Upper lobe of right lung (tissue), 1 donor: ENCODE data around the gene CADPS. TPM values are rescaled to one million over a fixed set of nuclear protein-coding genes. Genes with fewer than 3 reads are reported as not detected.

Source experiments
- ATAC-seq: fragments of 200-7000 bp; cut with Tn5 transposase; one replicate; pipeline ENCODE4 v1.9.1; 2020; ENCODE audit warnings: mild to moderate bottlenecking, moderate library complexity
- DNase-seq: peaks from one replicate; pipeline ENCODE4 v3.0.0-alpha.2; 2020
- H3K27ac ChIP-seq: fragments of 200-600 bp; one replicate; pipeline ENCODE4 v1.8.0; 2022
- H3K27me3 ChIP-seq: fragments of 200-600 bp; one replicate; pipeline ENCODE4 v1.8.0; 2022; ENCODE audit warnings: mild to moderate bottlenecking
- H3K36me3 ChIP-seq: fragments of 200-600 bp; one replicate; pipeline ENCODE4 v1.8.0; 2022
- H3K4me1 ChIP-seq: fragments of 200-600 bp; one replicate; pipeline ENCODE4 v1.8.0; 2022
- H3K4me3 ChIP-seq: fragments of 200-600 bp; one replicate; pipeline ENCODE4 v1.8.0; 2022; ENCODE audit warnings: mild to moderate bottlenecking
- H3K9me3 ChIP-seq: fragments of 200-600 bp; one replicate; pipeline ENCODE4 v1.8.0; 2022
- CTCF ChIP-seq: fragments of 200-600 bp; IDR thresholded peaks from one replicate; pipeline ENCODE4 v1.8.0; 2022; ENCODE audit warnings: antibody characterized with exemption
- intact Hi-C: fragments of 100-400 bp; cut with DNase I; formaldehyde crosslinking; loops from one replicate; pipeline ENCODE4 v1.11.0; 2022
- total RNA-seq: library from RNA; stranded (reverse); fragmentation: NEBNext Ultra II Directional; extraction: Animal tissue kit (Norgen Biotek cat#: 25700); gene quantifications from one replicate; pipeline ENCODE4 v1.2.1, GENCODE V29; 2021
- donor health status: DM: no; HTN: yes; CAD: no; lungs with severe emphysema.

CADPS gene
- total RNA-seq, 1 donor from 2014 or later = 1.1 TPM

GRCh38 chr3:62669161-62669560, 206.1 kb downstream of the CADPS start:
- TF ChIP-seq CTCF = no peak
- Histone ChIP-seq H3K36me3 (no peaks in the 10 kb centered on the region), H3K4me3 (no peak overlapping the region), H3K4me1 (no peaks in the 10 kb centered on the region), H3K27me3 (no peaks in the 10 kb centered on the region), H3K9me3 (no peaks in the 10 kb centered on the region), H3K27ac (no peak overlapping the region)
- intact Hi-C loops = no loop called here
- DNase-seq (no peak), ATAC-seq (no peak)

GRCh38 chr3:62667714-62668113, 207.5 kb downstream of the CADPS start:
- intact Hi-C loops = no loop called here
- Histone ChIP-seq H3K4me1 (no peaks in the 10 kb centered on the region), H3K27me3 (no peaks in the 10 kb centered on the region), H3K27ac (no peak overlapping the region), H3K4me3 (no peak overlapping the region), H3K36me3 (no peaks in the 10 kb centered on the region), H3K9me3 (no peaks in the 10 kb centered on the region)
- DNase-seq = no peak
- TF ChIP-seq CTCF = no peak
- no peak for ATAC-seq

- H3K27ac ChIP-seq = no peak overlapping the region
- no peaks in the 10 kb centered on the region for H3K4me1 ChIP-seq
- DNase-seq (peak; percentile 72), ATAC-seq (peak; percentile 86)
- no peak overlapping the region for H3K4me3 ChIP-seq
- no peaks in the 10 kb centered on the region for H3K9me3 ChIP-seq
- H3K36me3 ChIP-seq = no peaks in the 10 kb centered on the region
- intact Hi-C loops = no loop called here
- H3K27me3 ChIP-seq = no peaks in the 10 kb centered on the region
- peak; percentile 56 for TF ChIP-seq CTCF
These were observed 209.4 kb downstream of the CADPS start for GRCh38 chr3:62665627-62666437.

- ATAC-seq = no peak
- H3K4me3 ChIP-seq = no peak overlapping the region
- no peak overlapping the region for H3K27ac ChIP-seq
- DNase-seq = no peak
- no peaks in the 10 kb centered on the region for H3K9me3 ChIP-seq
- intact Hi-C loops = no loop called here
- H3K27me3 ChIP-seq = no peaks in the 10 kb centered on the region
- no peak for TF ChIP-seq CTCF
- H3K4me1 ChIP-seq = no peaks in the 10 kb centered on the region
- no peaks in the 10 kb centered on the region for H3K36me3 ChIP-seq
These were observed 212.5 kb downstream of the CADPS start for GRCh38 chr3:62662677-62663076.

GRCh38 chr3:62659660-62660059, 215.6 kb downstream of the CADPS start:
- ATAC-seq = no peak
- intact Hi-C loops = no loop called here

More at GRCh38 chr3:62659660-62660059, 215.6 kb downstream of the CADPS start:
- Histone ChIP-seq H3K9me3 (no peaks in the 10 kb centered on the region), H3K27me3 (no peaks in the 10 kb centered on the region), H3K4me1 (no peaks in the 10 kb centered on the region), H3K4me3 (no peak overlapping the region), H3K36me3 (no peaks in the 10 kb centered on the region), H3K27ac (no peak overlapping the region)
- DNase-seq = no peak
- no peak for TF ChIP-seq CTCF
